IPS-NIHi11 (cell line): ENCODE results near the gene NLRX1.
"Not testable (repeated sequence)": the region's sequence is repeated elsewhere in the genome, so short reads cannot be mapped to it uniquely, and the experiment has no call there.

Experiments used
- DNase-seq: peaks from one replicate; pipeline ENCODE4 v3.0.0; 2012; ENCODE audit warnings: mixed read lengths, low spot score

The NLRX1 gene

GRCh38 chr11:119168471-119169281 is at the start of gene NLRX1:
TSS of gene NLRX1 (plus strand) at chr11:119168725. CDS start at chr11:119171404, 2,679 bp downstream.
- DNase-seq, result peak; percentile 96

GRCh38 chr11:119118946-119119345 is 49.6 kb upstream of the NLRX1 start:
- no peak for DNase-seq

GRCh38 chr11:119120639-119121007 is 47.9 kb upstream of the NLRX1 start:
- no peak for DNase-seq

GRCh38 chr11:119121008-119121810 is 47.3 kb upstream of the NLRX1 start, which contains the start of gene HINFP:
TSS of gene HINFP (plus strand) at chr11:119121580. CDS start at chr11:119126945, 5,365 bp downstream.
- DNase-seq, result peak; percentile 99

GRCh38 chr11:119121811-119122124 is 46.8 kb upstream of the NLRX1 start:
- DNase-seq, result no peak

- DNase-seq, result no peak
These were observed 42.7 kb upstream of the NLRX1 start for GRCh38 chr11:119125821-119126220.

GRCh38 chr11:119126675-119127268 is 41.8 kb upstream of the NLRX1 start:
- no peak for DNase-seq

- DNase-seq, result no peak
These were observed 37.9 kb upstream of the NLRX1 start for GRCh38 chr11:119130662-119131061.

GRCh38 chr11:119134389-119134978 is 34.0 kb upstream of the NLRX1 start:
- peak; percentile 67 for DNase-seq

- not testable (repeated sequence) for DNase-seq
These were observed 29.2 kb upstream of the NLRX1 start for GRCh38 chr11:119139276-119139675.

GRCh38 chr11:119144825-119145486 is 23.6 kb upstream of the NLRX1 start:
- peak; percentile 92 for DNase-seq

GRCh38 chr11:119145551-119145950 is 23.0 kb upstream of the NLRX1 start:
- DNase-seq, result no peak

GRCh38 chr11:119147604-119148333 is 20.8 kb upstream of the NLRX1 start:
- no peak for DNase-seq

GRCh38 chr11:119148720-119149017 is 19.9 kb upstream of the NLRX1 start:
- no peak for DNase-seq

GRCh38 chr11:119149018-119149785 is 19.3 kb upstream of the NLRX1 start, which contains the start of gene ABCG4:
TSS of gene ABCG4 (plus strand) at chr11:119149052. CDS start at chr11:119149966, 914 bp downstream.
- DNase-seq, result peak; percentile 66

GRCh38 chr11:119149786-119150275 is 18.7 kb upstream of the NLRX1 start:
- DNase-seq, result no peak

- DNase-seq, result no peak
These were observed 16.5 kb upstream of the NLRX1 start for GRCh38 chr11:119152043-119152442.

GRCh38 chr11:119152604-119153003 is 15.9 kb upstream of the NLRX1 start:
- DNase-seq, result no peak

GRCh38 chr11:119153049-119153818 is 15.3 kb upstream of the NLRX1 start:
- peak; percentile 54 for DNase-seq
